Activated gamma-delta T cell treated with Interleukin-2 at 50 U/mL for 16 hours (primary cell): Measurements from ENCODE around the gene FHIP1A.

ENCODE experiments used
- DNase-seq: peaks from one replicate; pipeline ENCODE4 v3.0.0-alpha.2; 2020

Gene FHIP1A

DNA sequence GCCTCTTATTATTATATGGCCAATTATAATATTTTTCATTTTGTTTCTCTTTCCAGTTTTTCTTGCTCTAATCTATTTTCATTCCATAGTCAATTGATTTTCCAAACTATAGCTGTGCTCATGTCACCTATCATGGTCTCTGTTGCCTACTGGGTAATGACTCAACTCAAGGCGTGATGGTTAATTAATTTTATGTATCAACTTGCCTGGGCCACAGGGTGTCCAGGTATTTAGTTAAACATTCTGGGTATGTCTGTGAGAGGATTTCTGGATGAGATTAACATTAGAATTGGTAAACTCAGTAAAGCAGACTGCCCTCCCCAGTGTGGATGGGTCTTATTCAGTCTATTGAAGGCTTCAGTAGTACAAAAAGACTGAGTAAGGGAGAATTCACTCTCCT lies 9.9 kb downstream of the FHIP1A start:
- DNase-seq, result no peak

DNA sequence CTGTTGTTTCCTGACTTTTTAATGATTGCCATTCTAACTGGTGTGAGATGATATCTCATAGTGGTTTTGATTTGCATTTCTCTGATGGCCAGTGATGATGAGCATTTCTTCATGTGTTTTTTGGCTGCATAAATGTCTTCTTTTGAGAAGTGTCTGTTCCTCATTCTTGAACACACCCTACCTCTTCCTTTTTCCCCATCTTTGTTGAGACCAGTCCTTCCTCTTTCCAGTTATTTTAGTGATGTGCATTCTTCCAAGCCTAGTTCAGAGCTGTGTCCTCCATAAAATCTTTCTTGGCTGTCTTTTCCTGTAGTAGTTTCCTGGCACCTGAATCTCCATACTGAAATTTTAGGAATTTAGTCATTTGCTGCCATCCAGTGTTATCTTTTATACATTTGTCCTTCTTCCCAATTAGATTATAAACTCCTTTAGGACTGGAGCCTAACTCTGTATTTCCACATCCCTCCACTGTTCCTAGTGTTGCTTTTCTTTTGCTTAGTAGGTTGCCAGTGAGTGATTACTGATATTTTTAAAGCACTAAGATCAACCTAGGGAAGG lies 11.4 kb downstream of the FHIP1A start:
- DNase-seq, result no peak

DNA sequence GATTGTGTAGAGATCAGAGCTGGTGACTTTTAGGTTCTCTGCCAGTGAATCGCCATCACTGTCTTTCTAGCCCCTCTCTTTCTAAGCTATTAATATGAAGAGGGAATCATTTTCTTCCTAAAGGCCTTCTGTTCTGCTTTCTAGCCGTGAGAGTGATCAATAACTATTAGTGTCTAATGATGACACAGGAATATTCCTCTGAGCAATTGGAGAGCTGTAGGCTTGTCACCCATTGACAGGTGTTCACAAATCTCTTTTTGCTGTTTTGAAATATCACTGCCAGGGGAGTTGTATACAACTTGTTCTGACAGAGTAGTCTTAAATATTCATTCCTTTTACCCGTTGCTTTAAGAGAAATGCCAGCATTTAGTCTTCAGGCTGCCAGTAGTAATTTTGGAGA lies 13.9 kb downstream of the FHIP1A start:
- DNase-seq, result no peak

DNA sequence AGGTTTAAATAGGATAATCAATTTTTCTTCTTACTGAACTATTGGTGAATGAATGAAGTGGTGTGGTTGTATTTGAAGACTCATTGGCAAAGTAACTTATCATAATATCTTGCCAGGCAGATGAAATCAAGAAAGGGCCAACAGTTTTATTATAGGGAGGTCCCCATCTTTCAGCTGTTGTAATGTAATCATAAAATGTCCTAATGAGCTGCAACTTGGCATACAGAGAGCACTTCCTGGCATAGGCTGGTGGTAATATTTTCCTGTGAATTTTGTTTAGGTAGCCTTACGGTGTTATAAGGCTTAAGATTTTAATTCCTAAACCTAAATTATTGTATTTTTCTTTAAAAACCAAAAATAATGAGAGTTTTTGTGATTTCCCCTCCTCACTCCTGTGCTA lies 17.5 kb downstream of the FHIP1A start:
- no peak for DNase-seq

DNA sequence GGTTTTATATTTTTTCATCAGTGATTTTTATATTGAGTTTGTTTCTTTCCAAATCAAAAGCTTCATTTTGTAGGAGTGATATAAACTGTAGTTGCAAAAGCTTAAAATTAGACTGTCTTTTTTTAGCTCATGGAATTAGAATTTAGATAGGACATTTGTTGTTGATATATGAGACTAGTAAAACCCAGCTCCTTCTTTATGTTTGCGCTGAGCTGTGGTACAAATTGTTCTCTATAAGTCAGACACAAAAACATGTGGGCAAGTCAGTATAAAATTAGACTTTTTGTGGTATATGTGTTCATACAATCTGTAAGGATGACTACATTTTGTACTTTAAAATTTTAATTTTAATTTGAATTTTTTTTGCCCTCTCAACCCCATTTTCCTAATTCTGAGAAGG lies 18.3 kb downstream of the FHIP1A start:
- no peak for DNase-seq

DNA sequence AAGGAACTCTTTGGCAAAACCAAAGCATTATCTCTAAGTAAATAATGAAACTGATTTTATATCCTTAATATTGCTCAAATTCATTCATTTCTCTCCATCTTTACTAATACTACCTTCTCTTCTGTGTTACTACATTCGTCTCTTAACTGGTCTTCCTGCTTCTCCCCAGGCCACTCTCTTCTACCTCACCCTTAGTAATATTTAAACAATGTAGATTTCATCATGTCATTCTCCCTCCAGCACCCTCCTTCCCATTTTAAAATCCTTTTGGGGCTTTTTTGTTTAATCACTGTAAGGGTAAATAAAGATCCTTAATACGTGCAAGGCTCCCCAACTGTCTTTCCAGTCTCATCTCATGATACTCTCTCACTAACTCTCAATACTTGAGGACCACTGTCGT lies 19.4 kb downstream of the FHIP1A start:
- no peak for DNase-seq

DNA sequence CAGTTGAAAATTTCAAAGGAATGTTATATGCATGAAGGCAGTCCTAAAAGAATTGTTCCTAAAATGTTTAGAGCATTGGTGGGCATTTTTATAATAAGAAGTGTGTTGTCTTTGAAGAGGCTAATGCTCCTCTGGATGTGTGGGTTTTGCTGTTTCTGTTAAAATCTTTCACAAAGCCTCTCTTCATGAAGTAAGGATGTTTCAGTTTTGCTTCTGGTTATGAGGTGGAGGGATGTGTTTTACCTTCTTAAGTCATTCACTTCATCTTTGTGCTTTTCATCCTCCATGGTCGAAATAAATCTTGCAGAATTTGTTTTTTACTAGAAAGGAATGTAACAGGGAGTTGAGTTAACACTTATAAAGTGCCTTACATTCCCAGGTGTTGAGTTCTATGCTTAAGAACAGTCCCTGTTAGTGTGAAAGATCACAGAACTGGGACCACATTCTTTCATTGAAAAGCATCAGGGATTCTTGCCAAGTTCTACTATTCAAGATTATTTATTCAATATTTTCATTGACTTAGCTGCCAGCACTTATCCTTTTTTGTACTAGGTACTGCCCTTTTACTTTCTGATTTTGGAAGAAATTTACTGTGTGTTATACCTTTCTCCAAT lies 21.1 kb downstream of the FHIP1A start:
- no peak for DNase-seq

DNA sequence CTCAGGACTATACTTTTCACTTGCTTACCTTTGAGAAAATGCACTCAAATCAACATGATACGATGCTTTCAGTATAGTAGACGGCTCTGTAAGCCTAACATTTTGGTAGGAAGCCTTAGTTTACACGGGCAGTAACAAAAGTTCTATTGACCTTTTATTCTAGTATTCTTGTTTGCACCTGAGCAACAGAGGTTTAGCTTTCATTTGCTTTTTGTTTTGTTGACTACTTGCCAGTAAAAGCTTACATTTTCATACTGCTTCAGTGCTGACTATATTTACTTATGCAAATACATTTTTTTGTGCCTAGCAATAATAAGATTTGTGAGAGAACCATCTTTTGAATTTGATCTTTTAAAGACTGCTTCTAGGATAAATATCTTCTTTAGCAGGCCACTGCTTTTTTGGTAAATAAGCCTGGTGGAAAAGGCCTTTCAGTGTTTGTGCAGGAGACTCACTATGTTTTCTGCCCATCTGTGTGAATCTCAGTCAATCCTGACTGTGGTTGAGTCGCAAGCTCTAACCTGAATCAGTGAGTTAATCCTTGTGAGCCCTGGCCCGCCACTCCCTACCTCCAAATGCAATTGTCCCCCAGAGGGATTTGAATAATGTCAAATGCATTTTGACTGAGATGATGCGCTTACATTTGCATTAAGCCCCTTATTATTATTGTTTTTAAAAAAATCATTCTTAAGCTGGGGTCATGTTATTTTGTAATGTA lies 21.9 kb downstream of the FHIP1A start:
- DNase-seq, result no peak

DNA sequence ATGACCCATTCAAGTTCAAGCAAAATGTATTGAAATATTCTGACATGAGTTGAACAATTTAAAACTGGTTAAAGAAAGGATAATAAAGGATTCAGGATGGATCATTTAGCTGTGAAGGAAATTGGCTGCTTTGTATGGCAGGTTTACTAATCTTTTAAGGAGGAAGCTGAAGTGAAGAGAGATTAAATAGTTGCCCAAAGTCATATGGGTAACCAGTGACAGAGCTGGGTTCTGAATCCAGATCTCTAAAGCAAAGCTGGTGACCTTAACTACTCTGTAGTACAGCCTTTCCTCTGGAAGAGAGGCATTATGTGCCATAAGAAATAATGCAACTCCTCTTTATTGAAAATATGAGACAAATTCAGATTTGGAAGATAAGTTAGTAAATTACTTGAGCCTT lies 22.8 kb downstream of the FHIP1A start:
- DNase-seq, result no peak

DNA sequence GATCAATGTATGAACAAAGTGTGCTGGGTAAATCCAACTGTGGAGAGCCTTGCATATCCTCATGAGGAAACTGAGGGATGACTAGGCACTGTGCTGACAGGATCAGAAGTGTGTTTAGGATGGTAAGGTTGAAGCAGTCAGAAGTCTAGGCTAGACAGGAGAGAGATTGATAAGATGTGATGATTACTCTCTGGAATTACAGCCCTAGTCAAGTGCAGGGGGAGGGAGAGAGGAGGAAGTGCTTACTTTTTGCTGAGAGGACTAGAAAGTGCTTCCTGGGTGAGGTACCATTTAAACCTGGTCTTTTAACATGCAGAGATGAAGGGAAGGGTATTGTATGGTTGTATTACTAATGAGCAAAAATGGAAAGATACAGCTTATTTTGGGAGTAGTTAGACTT lies 23.7 kb downstream of the FHIP1A start:
- no peak for DNase-seq

DNA sequence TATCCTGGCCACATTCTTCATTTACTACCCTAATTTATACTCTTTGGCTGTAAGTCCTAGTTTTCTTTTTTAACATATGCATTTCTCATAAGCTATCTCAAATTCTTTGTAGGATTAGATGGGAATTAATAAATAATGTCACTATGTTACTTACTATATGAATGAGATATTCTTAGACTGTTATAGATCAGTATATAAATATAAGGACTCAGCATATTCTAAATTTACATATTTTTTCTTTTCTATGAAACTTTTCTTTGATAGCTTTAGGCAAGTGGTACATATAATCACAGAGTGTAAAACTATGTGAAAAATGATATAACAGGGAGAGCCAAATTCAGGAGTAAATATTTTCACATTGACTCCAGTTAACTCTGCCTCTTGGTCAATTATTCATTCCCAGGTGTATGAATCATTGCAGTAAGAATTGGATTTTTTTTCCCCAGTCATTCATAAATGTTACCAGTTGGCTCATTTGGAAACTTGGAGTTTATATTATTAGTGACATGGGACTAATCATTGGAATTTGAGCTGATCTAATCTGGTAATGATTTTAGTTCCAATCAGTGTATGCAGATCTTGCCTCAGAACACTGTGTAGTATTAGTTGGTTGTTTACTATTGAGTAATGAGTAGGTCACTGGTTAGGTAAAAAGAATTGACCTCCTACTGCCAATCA lies 25.3 kb downstream of the FHIP1A start:
- DNase-seq, result no peak

DNA sequence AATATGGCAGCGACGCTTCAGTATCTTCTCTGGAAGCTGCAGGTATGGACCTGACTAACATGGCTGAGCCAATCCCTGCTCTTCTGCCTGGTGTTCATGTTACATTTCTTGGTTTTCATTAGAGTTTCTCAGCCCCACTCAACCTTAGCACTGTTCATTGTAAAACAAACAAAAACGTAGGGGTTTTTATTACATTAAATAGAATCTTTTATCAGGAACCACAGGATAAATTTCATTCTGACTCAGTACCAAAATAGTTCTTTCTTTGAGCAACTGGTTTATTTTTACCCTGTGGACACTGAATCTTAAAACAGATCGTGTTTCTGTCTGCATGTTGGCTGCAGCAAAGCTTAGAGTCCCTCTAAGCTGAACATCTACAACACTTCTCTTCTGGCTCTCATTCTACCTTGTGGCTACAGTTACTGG lies 27.1 kb downstream of the FHIP1A start:
- DNase-seq, result no peak

DNA sequence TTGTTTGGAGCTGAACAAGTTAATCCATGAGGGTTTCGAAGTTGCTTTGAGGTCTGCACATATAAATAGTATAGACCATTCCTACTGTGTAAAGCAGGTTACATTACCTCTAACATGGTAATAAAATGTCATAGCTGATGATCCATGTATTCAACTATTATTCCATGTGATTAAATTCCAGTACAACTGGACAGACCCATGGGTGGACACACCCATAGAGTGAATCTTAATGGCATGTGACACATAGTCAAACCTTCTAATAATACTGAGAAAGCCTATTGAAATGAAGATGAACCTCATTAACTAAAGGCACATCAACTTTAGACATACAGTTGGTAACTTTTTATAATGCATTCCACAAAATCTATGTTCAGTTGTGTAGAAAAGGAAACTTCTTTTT lies 28.5 kb downstream of the FHIP1A start:
- DNase-seq, result no peak

DNA sequence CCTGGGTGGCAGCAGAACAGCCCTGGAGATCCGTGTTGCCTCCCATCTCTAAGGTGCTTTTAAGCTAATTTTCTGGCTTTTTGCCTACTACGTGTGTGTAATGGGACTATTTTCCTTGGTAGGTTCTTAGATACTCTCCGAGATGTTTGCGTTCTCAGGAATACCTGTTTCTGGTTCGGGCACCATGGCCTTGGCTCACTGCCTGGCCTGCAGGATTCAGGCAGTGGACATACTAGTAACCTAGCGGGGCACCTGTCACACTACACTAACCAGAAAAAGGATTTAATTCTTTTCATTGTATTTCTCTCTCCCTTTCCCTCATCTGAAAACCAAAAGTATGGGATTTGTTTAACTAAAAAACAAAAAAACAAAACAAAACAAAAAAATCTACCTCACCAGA lies 29.2 kb downstream of the FHIP1A start:
- no peak for DNase-seq

DNA sequence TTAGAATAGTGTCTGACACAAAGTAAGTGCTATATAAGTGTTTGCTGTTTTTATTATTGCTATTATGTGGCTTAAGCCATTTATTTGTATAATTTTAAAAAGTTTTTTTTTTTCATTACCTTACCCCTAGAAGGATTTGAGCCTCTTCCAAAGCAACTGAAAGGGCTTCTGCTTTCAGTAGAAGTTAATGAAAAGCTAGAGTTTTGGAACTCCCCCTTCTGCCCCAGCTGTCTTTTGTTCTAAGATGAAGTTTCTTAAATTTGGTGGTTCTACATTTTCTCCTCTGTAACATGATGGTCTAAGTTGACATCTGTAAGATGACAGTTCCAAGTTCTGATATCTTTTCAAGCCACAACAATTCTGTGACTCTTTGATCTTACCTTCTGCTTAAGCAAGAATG lies 30.3 kb downstream of the FHIP1A start:
- DNase-seq, result no peak

DNA sequence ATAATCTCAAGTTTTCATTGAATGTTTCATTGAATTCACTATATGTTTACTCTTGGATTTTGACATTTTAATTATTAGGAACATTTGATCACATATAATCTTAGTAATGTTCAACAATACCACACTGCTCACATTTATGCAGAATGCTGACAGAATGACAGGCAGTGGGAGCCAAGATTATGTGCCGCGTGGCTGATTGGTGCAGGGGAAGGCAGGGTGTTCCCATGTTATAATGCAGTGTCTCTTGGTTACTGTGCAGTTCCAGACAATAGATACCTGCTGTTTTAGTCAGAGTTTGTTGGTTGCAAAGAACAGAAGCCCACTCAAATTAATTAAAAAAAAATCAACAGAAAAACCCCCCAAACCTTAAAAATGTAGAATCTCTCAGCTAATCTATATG lies 33.0 kb downstream of the FHIP1A start:
- no peak for DNase-seq

DNA sequence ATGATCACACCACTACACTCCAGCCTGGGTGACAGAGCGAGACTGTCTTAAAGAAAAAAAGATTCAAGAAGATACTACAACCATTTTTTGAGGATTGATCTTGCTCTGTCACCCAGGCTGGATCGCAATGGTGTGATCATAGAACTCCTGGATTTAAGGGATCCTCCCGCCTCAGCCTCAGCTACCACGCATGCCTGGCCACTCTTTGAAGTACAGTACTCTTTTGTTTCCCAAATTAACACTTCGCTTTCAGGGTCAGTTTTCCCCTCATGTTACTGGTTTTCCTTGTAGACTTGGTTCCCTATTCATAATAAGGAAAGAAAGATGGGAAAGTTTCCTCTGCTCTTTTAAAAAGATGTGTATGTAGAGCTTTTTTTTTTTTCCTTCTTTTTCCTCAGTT lies 34.3 kb downstream of the FHIP1A start:
- DNase-seq, result no peak

DNA sequence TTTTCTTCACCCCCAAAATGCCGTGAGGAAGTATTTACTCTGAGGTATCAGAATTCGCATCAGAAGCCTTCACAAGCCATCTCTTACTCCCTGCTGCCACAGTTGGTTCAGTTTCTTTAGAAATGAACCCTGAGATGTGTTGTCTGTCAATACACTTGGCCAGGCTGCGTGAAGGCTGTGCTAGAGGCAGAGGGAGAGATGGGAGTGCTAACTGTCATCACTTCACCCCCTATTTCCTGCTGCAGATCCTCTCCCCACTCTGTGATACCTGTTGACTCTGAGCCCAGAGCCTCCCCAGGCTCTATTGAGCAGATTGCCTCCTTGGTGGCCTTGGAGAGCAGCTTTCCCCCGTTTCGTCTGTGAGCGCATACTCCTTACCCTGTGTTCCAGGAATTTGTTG lies 34.8 kb downstream of the FHIP1A start:
- DNase-seq, result no peak

DNA sequence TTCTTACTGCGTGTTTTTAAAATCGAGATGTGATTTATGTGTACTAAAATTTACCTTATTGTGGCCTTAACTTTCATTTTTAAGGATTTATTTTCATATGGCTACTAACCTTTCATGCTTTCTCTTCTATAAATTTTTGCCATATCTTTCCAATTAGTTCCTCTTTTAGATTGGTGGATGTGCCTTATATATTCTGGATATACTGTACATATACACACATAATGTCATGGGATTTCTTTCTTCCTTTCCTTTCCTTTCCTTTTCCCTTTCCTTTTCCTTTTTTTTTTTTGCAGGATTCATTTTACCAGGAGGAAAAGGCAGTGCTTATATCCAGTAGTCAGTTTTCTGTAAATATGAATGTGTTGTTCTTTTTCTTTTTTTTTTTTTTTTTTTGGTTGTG lies 37.2 kb downstream of the FHIP1A start:
- no peak for DNase-seq

DNA sequence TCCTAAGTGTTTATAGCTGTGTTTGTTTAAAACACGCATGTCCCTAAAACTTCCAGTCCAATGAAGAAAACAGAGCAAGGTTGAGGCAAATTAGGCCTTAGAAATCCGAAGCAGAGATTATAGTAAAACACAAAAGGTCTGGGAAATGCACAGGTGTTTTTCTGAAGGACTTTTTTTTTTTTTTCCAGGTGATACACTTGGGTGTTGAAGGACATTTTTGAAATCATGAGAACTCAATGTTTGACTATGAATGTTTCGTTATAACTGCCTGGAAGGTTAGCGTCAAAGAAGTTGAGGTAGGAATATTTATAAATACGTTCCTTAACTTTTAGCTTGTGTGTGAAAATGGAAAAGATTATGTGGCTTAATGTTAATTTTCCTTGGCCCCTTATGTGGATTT lies 45.5 kb downstream of the FHIP1A start:
- DNase-seq, result no peak

DNA sequence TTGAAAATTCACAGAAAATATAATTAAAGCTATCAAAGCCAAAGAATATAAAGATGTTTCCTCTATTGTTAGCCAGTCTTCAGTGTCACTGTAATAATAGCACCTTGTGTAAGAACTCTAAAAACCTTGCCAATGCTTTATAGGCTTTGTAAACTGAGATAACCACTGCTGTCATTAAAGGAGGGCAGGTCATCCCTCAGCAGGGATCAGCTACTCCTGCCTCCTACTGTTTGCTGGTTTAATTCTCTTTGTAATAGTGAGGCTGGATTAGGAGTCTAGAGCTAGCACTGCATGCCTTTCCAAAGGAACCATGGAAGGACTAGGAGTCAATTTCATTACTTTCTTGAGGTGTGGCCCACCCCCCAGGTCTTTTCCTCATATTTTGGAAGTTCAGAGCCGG lies 46.2 kb downstream of the FHIP1A start:
- no peak for DNase-seq

DNA sequence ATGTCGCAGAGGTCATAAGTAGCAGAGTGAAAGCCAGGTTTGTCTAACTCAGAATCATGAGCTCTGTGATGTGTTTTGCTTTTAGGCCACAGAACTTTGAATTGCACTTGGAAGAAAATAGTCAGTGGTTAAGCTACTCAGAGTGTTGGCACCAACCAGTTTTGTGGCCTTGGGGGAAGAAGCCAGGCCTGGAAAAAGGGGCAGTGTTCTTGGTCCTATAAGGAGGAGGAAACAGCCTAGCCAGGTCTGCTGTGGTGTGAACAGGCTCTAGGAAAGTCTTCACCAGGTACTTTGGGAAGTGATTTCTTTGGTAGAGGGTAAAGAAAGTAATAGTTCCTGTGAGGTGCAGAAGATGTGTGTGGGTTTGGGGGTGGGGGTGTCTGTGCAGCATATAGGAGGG lies 49.2 kb downstream of the FHIP1A start:
- DNase-seq, result no peak
